Measurements from ENCODE around the gene NOX5.

GRCh38 chr15:69039516-69040225 lies 25.2 kb downstream of the NOX5 start:
- TF ChIP-seq POLR2A (IDR thresholded peaks at IDR 0.05; ENCODE audit: low read depth, low read length) (no peak), POLR2AphosphoS5 (IDR thresholded peaks at IDR 0.05; ENCODE audit: low read depth, low read length) (no peak)

All from GM12892 (cell line).